LNCaP clone FGC (cell line): ENCODE measurements around the gene DCUN1D1.

Experiments used
- DNase-seq: peaks from one replicate; pipeline ENCODE4 v3.0.0-alpha.2; 2011; ENCODE audit warnings: low read depth
- H3K4me3 ChIP-seq: 2 replicates; pipeline ENCODE4 v1.5.1; 2011; ENCODE audit warnings: mild to moderate bottlenecking, low read depth, low read length, control low read depth
- TF ChIP-seq, protein P1 (sequence below): IDR thresholded peaks from 2 replicates; pipeline ENCODE4 v1.5.1; 2012; ENCODE audit warnings: mild to moderate bottlenecking; ENCODE audit not compliant: control insufficient read depth, insufficient read depth; ENCODE audit errors: extremely low read depth

The DCUN1D1 gene

DNA sequence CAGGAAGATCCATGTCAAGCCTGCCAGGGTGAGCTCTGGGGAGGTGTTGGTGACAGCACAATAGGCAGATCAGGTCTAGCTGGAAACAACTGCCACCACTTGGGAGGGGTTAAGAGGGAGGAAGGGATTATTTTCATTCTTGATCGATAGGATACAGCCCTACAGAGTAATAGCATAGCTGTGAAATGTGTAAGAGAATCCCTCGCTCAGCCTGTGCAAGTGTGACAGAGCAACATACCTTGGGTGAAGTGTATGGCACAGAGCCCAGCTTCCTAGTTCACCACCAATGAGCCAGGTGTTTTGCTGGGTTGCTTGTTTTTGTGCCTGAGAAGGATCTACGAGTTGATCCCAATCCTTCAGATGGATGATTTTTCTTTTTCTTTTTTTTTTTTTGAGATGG is 9.2 kb upstream of the DCUN1D1 start:
- DNase-seq = no peak
- TF ChIP-seq, protein P1, sequence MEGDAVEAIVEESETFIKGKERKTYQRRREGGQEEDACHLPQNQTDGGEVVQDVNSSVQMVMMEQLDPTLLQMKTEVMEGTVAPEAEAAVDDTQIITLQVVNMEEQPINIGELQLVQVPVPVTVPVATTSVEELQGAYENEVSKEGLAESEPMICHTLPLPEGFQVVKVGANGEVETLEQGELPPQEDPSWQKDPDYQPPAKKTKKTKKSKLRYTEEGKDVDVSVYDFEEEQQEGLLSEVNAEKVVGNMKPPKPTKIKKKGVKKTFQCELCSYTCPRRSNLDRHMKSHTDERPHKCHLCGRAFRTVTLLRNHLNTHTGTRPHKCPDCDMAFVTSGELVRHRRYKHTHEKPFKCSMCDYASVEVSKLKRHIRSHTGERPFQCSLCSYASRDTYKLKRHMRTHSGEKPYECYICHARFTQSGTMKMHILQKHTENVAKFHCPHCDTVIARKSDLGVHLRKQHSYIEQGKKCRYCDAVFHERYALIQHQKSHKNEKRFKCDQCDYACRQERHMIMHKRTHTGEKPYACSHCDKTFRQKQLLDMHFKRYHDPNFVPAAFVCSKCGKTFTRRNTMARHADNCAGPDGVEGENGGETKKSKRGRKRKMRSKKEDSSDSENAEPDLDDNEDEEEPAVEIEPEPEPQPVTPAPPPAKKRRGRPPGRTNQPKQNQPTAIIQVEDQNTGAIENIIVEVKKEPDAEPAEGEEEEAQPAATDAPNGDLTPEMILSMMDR = no peak

DNA sequence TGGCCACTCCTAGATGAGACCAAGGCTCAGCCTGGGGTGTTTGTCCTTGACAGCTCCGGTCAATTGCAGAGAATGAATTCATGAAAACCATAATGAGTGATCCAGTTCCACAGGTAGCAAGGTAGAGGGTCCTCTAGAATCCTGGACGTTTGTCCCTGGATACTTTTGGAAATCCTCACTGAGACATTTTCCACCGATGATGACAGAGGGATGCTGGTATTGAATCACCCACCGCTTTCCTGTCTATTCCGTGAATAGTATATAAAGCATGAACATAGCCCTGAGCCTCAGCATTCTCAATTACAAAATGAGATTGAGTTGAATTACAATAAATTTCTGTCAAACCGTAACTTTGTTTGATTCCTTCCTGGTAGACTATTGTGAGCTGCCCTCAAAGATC is 5.7 kb upstream of the DCUN1D1 start:
- no peak overlapping the region for H3K4me3 ChIP-seq
- TF ChIP-seq, protein P1 = no peak

More for the DNA sequence above, 9.2 kb upstream of the DCUN1D1 start:
- no peak overlapping the region for H3K4me3 ChIP-seq

DNA sequence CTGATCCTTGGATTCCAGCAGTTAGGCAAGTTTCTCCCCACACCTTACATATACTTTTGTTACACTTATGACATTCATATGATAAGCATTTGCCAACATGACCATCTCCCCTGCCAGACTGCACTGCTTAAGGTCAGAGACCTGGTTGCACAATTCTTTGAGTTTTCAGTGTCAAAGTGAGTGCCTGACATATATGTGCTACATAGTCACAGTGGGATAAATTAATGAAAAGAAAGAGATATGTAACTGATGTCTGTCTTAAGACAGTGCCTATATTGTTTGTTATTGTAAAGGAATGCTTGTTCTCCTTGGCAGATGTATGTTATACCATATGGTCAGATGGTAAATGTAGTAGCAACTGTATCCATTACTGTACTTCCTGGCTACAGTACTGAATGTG is 3.5 kb upstream of the DCUN1D1 start:
- TF ChIP-seq, protein P1 = no peak
- H3K4me3 ChIP-seq = no peak overlapping the region
- DNase-seq = no peak

More for the DNA sequence above, 5.7 kb upstream of the DCUN1D1 start:
- DNase-seq = no peak

DNA sequence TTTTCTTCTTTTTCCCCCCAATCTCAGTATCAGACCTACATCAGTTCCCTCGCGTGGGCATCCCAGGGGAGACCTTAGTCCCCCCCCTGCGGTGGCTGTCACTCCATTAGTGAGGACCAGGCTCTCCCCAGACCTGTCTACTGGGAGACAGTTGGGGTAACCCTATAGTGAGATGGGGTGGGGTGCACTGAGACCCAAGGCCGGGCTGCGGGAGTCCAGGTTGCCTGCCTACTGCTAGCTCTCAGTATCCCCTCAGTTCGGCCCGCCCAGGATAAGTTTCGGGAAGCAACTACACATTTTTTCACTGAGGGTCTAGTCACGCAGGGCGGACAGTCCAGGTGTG is 671 bp upstream of the DCUN1D1 start:
- TF ChIP-seq, protein P1 = no peak
- no peak for DNase-seq
- peak overlapping the region; percentile 68 for H3K4me3 ChIP-seq

DNA sequence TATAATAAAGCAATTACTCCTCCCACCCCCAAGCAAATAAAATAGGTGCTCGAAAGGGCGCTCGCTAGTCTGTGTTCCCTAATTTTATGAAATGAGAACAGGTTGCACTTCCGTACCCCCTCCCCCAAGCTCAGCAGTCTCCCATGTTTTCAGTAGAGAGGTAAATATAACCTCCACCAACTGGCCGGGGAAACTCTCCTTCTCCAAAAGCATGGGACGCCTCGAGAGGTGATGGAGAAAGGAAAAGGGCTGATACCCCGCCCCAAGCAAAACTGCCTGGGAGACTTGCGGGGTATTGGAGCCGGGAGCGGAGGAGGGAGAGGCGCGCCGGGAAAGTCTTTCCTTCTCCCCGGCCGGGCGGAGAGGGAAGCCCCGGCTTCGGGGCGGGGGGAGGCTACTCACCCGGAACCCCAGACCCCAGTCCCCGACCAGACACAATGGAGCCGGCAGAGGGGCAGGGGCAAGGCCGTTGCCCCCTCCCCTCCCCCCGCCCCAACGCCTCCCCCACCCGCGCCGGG is 605 bp downstream of the DCUN1D1 start:
- no peak for DNase-seq

DNA sequence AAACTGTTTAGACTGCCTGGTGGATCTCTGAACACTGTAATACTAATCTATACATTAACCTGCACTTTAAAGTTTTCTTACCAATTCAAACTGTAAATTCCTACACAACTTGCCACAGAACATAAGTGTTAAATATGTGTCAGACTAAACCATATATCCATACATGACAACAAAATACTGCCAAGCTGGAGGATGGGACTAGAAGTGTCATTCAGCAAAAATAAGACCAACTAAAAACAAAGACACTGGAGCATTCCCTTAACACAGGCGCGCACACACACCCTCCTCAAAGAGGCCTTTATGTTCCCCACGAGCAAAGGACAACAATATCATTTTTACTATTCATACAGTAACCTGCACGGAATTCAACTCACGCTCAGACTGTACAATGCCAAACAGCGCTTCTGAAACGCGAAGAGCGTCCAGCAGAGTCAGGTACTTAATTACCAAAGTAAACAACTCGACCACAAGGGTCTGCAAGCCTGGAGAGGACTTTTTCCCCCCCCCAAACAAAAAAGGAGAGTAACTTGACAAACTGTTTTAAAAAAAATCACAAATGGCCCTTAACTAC is 1.1 kb downstream of the DCUN1D1 start:
- TF ChIP-seq, protein P1 = no peak
- DNase-seq = no peak
- peak overlapping the region; percentile 86 for H3K4me3 ChIP-seq

More for the DNA sequence above, 605 bp downstream of the DCUN1D1 start:
- TF ChIP-seq, protein P1 = no peak
- H3K4me3 ChIP-seq = peak overlapping the region; percentile 86

DNA sequence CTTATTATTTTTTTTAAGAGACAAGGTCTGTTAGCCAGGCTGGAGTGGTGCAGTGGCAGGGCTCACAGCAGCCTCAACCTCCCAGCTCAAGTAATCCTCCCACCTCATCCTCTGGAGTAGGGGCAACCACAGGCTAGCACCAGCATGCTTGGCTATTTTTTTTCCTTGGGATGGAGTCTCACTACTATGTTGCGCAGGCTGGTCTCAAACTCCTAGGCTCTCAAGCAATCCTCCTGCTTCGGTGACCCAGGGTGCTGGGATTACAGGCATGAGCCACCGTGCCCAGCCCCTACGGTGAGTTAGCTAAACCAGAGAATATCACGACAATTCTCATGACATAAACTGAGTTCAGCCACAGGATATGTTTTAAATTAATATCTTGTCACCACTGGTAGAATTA is 2.0 kb downstream of the DCUN1D1 start:
- no peak for DNase-seq

More for the DNA sequence above, 2.0 kb downstream of the DCUN1D1 start:
- no peak overlapping the region for H3K4me3 ChIP-seq
- TF ChIP-seq, protein P1 = no peak
